Head of caudate nucleus (tissue), 42 donors: ENCODE results near the gene HMX1.

ENCODE experiments used
- DNase-seq, 42 donors: peaks; one replicate each; pipeline versions ENCODE4 v3.0.0 to v3.0.0-alpha.2; 2020 to 2021; ENCODE audit warnings: mixed read lengths in 7 of 42
- intact Hi-C: fragments of 100-400 bp; cut with DNase I; formaldehyde crosslinking; loops from one replicate; pipeline ENCODE4 v1.15.0; 2022

The HMX1 gene

GRCh38 chr4:8871417-8872401 is at the start of gene HMX1:
TSS of gene HMX1 (minus strand) at chr4:8871839. CDS start at chr4:8871614, 225 bp downstream.
- DNase-seq: peak; percentile 31 to 89 (median 68)
- intact Hi-C loops: no loop called here

GRCh38 chr4:8920969-8921368 is 49.3 kb upstream of the HMX1 start:
- DNase-seq: peak in 6 of 42 donors; percentile 1 to 26 (median 8)

GRCh38 chr4:8920289-8920965 is 48.8 kb upstream of the HMX1 start:
- intact Hi-C loops: no loop called here

More at GRCh38 chr4:8920969-8921368, 49.3 kb upstream of the HMX1 start:
- intact Hi-C loops: no loop called here

GRCh38 chr4:8919651-8920288 is 48.1 kb upstream of the HMX1 start:
- intact Hi-C loops: loop anchor here (10.0 kb wide), 1 partner anchor 305 kb away; no protein-coding TSS in a partner anchor
- DNase-seq: peak in 10 of 42 donors; percentile 3 to 22 (median 6)

More at GRCh38 chr4:8920289-8920965, 48.8 kb upstream of the HMX1 start:
- DNase-seq: peak in 10 of 42 donors; percentile 4 to 28 (median 10)

- peak; percentile 58 to 92 (median 80) for DNase-seq
- intact Hi-C loops: loop anchor here (10.0 kb wide), 1 partner anchor 303 kb away; no protein-coding TSS in a partner anchor
These were observed 46.5 kb upstream of the HMX1 start for GRCh38 chr4:8917868-8918783.

GRCh38 chr4:8917321-8917811 is 45.7 kb upstream of the HMX1 start:
- intact Hi-C loops: loop anchor here (10.0 kb wide), 1 partner anchor 303 kb away; no protein-coding TSS in a partner anchor
- peak in 10 of 42 donors; percentile 2 to 35 (median 6) for DNase-seq

GRCh38 chr4:8916906-8917305 is 45.3 kb upstream of the HMX1 start:
- peak in 3 of 42 donors; percentile 3 to 25 (median 19) for DNase-seq
- intact Hi-C loops: loop anchor here (10.0 kb wide), 1 partner anchor 302 kb away; no protein-coding TSS in a partner anchor

GRCh38 chr4:8916351-8916885 is 44.8 kb upstream of the HMX1 start:
- DNase-seq: peak in 15 of 42 donors; percentile 1 to 31 (median 8)
- intact Hi-C loops: loop anchor here (10.0 kb wide), 1 partner anchor 302 kb away; no protein-coding TSS in a partner anchor

GRCh38 chr4:8915201-8916200 is 43.9 kb upstream of the HMX1 start:
- intact Hi-C loops: loop anchor here (10.0 kb wide), 1 partner anchor 301 kb away; no protein-coding TSS in a partner anchor
- DNase-seq: peak in 18 of 42 donors; percentile 1 to 31 (median 8)

- DNase-seq: peak in 18 of 42 donors; percentile 1 to 34 (median 7)
- intact Hi-C loops: loop anchor here (10.0 kb wide), 1 partner anchor 300 kb away; no protein-coding TSS in a partner anchor
These were observed 43.0 kb upstream of the HMX1 start for GRCh38 chr4:8914461-8915171.

- intact Hi-C loops: loop anchor here (10.0 kb wide), 1 partner anchor 299 kb away; no protein-coding TSS in a partner anchor
- peak in 10 of 42 donors; percentile 1 to 21 (median 8) for DNase-seq
These were observed 42.3 kb upstream of the HMX1 start for GRCh38 chr4:8913858-8914460.

- DNase-seq: peak in 9 of 42 donors; percentile 1 to 31 (median 9)
- intact Hi-C loops: loop anchor here (10.0 kb wide), 1 partner anchor 298 kb away; no protein-coding TSS in a partner anchor
These were observed 41.6 kb upstream of the HMX1 start for GRCh38 chr4:8913121-8913857.

GRCh38 chr4:8912506-8912905 is 40.9 kb upstream of the HMX1 start:
- peak in 6 of 42 donors; percentile 7 to 23 (median 16) for DNase-seq
- intact Hi-C loops: loop anchor here (10.0 kb wide), 1 partner anchor 298 kb away; no protein-coding TSS in a partner anchor

- peak in 10 of 42 donors; percentile 1 to 32 (median 6) for DNase-seq
- intact Hi-C loops: loop anchor here (10.0 kb wide), 1 partner anchor 297 kb away; no protein-coding TSS in a partner anchor
These were observed 40.4 kb upstream of the HMX1 start for GRCh38 chr4:8912089-8912455.
